ENCODE measurements around the gene SF3B1.
"Not testable (repeated sequence)": the region's sequence is repeated elsewhere in the genome, so short reads cannot be mapped to it uniquely, and the experiment has no call there.

SF3B1 gene

GRCh38 chr2:197372592-197372991, 62.2 kb downstream of the SF3B1 start:
- DNase-seq (ENCODE audit: low read depth), result no peak
- TF ChIP-seq CTCF (IDR thresholded peaks at IDR 0.05; ENCODE audit: control insufficient read depth, insufficient read depth, low read depth, low read length, missing control alignments), result no peak
- H3K4me3 ChIP-seq (ENCODE audit: control insufficient read depth, low read depth, low read length), result no peak overlapping the region

GRCh38 chr2:197370664-197371063, 64.2 kb downstream of the SF3B1 start:
- DNase-seq (ENCODE audit: low read depth); H3K4me3 ChIP-seq (ENCODE audit: control insufficient read depth, low read depth, low read length): not testable (repeated sequence)

- TF ChIP-seq CTCF (IDR thresholded peaks at IDR 0.05; ENCODE audit: control insufficient read depth, insufficient read depth, low read depth, low read length, missing control alignments), result no peak
- DNase-seq (ENCODE audit: low read depth), result no peak
- H3K4me3 ChIP-seq (ENCODE audit: control insufficient read depth, low read depth, low read length), result no peak overlapping the region
These were observed 64.9 kb downstream of the SF3B1 start for GRCh38 chr2:197369933-197370320.

GRCh38 chr2:197369228-197369932, 65.4 kb downstream of the SF3B1 start:
- H3K4me3 ChIP-seq (ENCODE audit: control insufficient read depth, low read depth, low read length), result no peak overlapping the region
- DNase-seq (ENCODE audit: low read depth), result no peak
- no peak for TF ChIP-seq CTCF (IDR thresholded peaks at IDR 0.05; ENCODE audit: control insufficient read depth, insufficient read depth, low read depth, low read length, missing control alignments)

- no peak for TF ChIP-seq CTCF (IDR thresholded peaks at IDR 0.05; ENCODE audit: control insufficient read depth, insufficient read depth, low read depth, low read length, missing control alignments)
- DNase-seq (ENCODE audit: low read depth), result no peak
- no peak overlapping the region for H3K4me3 ChIP-seq (ENCODE audit: control insufficient read depth, low read depth, low read length)
These were observed 66.4 kb downstream of the SF3B1 start for GRCh38 chr2:197368412-197368811.

GRCh38 chr2:197363998-197364397, 70.8 kb downstream of the SF3B1 start:
- TF ChIP-seq CTCF (IDR thresholded peaks at IDR 0.05; ENCODE audit: control insufficient read depth, insufficient read depth, low read depth, low read length, missing control alignments), result no peak
- no peak for DNase-seq (ENCODE audit: low read depth)
- no peak overlapping the region for H3K4me3 ChIP-seq (ENCODE audit: control insufficient read depth, low read depth, low read length)

GRCh38 chr2:197360744-197361156, 74.1 kb downstream of the SF3B1 start:
- peak; percentile 74 for DNase-seq (ENCODE audit: low read depth)
- no peak overlapping the region for H3K4me3 ChIP-seq (ENCODE audit: control insufficient read depth, low read depth, low read length)
- no peak for TF ChIP-seq CTCF (IDR thresholded peaks at IDR 0.05; ENCODE audit: control insufficient read depth, insufficient read depth, low read depth, low read length, missing control alignments)

All from AG09309 (cell line).